DMS153 (cell line): ENCODE measurements around the gene HINFP.
A peak's percentile ranks its signal among the peaks of the same experiment; 100 is the strongest.
"Not testable (repeated sequence)": the region's sequence is repeated elsewhere in the genome, so short reads cannot be mapped to it uniquely, and the experiment has no call there.

Source experiments
- DNase-seq: peaks from one replicate; lab custom pipeline; 2025; lab: John Stamatoyannopoulos, UW

The HINFP gene

GRCh38 chr11:119100246-119100970, 21.0 kb upstream of the HINFP start:
- DNase-seq, result no peak

GRCh38 chr11:119100994-119101758, 20.2 kb upstream of the HINFP start:
- DNase-seq, result no peak

GRCh38 chr11:119101759-119102423, 19.5 kb upstream of the HINFP start, which contains the start of gene DPAGT1:
Gene DPAGT1 (minus strand): TSS chr11:119101853. CDS start chr11:119101655, 198 bp downstream.
- DNase-seq, result peak; percentile 97

- not testable (repeated sequence) for DNase-seq
Measured at GRCh38 chr11:119103161-119103664, 18.2 kb upstream of the HINFP start.

GRCh38 chr11:119103793-119104192, 17.6 kb upstream of the HINFP start:
- no peak for DNase-seq

GRCh38 chr11:119106564-119107537, 14.5 kb upstream of the HINFP start, which contains the start of gene C2CD2L:
Gene C2CD2L (plus strand): TSS chr11:119107344. CDS start chr11:119107742, 398 bp downstream.
- DNase-seq, result peak; percentile 65

GRCh38 chr11:119107538-119108145, 13.7 kb upstream of the HINFP start:
- DNase-seq, result no peak

GRCh38 chr11:119108146-119108856, 13.1 kb upstream of the HINFP start:
- DNase-seq, result no peak

- no peak for DNase-seq
Measured at GRCh38 chr11:119108857-119109221, 12.5 kb upstream of the HINFP start.

GRCh38 chr11:119109843-119110242, 11.5 kb upstream of the HINFP start:
- DNase-seq, result no peak

GRCh38 chr11:119110439-119110838, 10.9 kb upstream of the HINFP start:
- no peak for DNase-seq

GRCh38 chr11:119111361-119111925, 9.9 kb upstream of the HINFP start:
- no peak for DNase-seq

GRCh38 chr11:119112314-119113020, 8.9 kb upstream of the HINFP start:
- no peak for DNase-seq

- no peak for DNase-seq
Measured at GRCh38 chr11:119113716-119114115, 7.7 kb upstream of the HINFP start.

GRCh38 chr11:119114351-119114750, 7.0 kb upstream of the HINFP start:
- DNase-seq, result no peak

GRCh38 chr11:119115484-119116234, 5.7 kb upstream of the HINFP start:
- no peak for DNase-seq

- no peak for DNase-seq
Measured at GRCh38 chr11:119116235-119116594, 5.2 kb upstream of the HINFP start.

- DNase-seq, result no peak
Measured at GRCh38 chr11:119116601-119117000, 4.8 kb upstream of the HINFP start.
